K562 (cell line): ENCODE results near the gene CCDC92. TPM values are rescaled to one million over a fixed set of nuclear protein-coding genes. Genes with fewer than 3 reads are reported as not detected.

ENCODE experiments used
- ATAC-seq: fragments of 200-7000 bp; cut with Tn5 transposase; 3 replicates; pipeline ENCODE4 v1.9.1; 2020; ENCODE audit warnings: moderate library complexity
- BruUV-seq: library from RNA; stranded (reverse); fragments of 400-500 nt; replicated peaks from 2 replicates; lab custom pipeline; 2021; lab: Mats Ljungman, UMichigan
- CTCF ChIA-PET: fragments of 300-600 bp; formaldehyde crosslinking; extraction: SDS; loops from one replicate; lab custom pipeline; 2021; ENCODE audit warnings: low intra/inter-chr PET ratio; lab: Yijun Ruan, JAX
- POLR2A ChIA-PET: fragments of 300-600, 350-650 bp; sonication (Branson Sonifier 250); formaldehyde crosslinking; extraction: SDS; loops from one replicate; lab custom pipeline; 2021; ENCODE audit warnings: antibody characterized with exemption, inconsistent platforms; lab: Yijun Ruan, JAX
- DNase-seq, 4 experiments: peaks; one replicate each; pipeline versions ENCODE4 v3.0.0 to v3.0.0-alpha.2; 2011 to 2018; ENCODE audit warnings: low spot score in 3 of 4, mixed read lengths in 3 of 4; ENCODE audit errors: extremely low read depth in 1 of 4
- FAIRE-seq: peaks from 2 replicates; lab custom pipeline; 2011; peaks lifted over from hg19 to GRCh38; lab: Jason Lieb, UNC
- H2AFZ ChIP-seq: 2 replicates; pipeline ENCODE4 v1.6.0; 2011; ENCODE audit warnings: low read depth, low read length, control low read depth, inconsistent platforms
- H3K27ac ChIP-seq: fragments of 200-600 bp; 3 replicates; pipeline ENCODE4 v1.8.0; 2011; ENCODE audit warnings: low read depth, mild to moderate bottlenecking, control low read depth, inconsistent platforms, low read length, moderate library complexity, mixed read lengths; ENCODE audit errors: extremely low read depth
- H3K27me3 ChIP-seq, 2 experiments: fragments of 300-600 bp in 1 of 2; 2 replicates in 1 of 2; 3 replicates in 1 of 2; pipeline versions ENCODE4 v1.6.0 to v1.8.0; 2011; ENCODE audit warnings: inconsistent platforms in 2 of 2, low read length in 2 of 2, mild to moderate bottlenecking in 1 of 2, mixed read lengths in 1 of 2, moderate library complexity in 1 of 2; ENCODE audit not compliant: control insufficient read depth in 2 of 2, insufficient read depth in 2 of 2
- H3K36me3 ChIP-seq: fragments of 300-600 bp; 3 replicates; pipeline ENCODE4 v1.8.0; 2011; ENCODE audit warnings: mild to moderate bottlenecking, low read length, inconsistent platforms; ENCODE audit not compliant: control insufficient read depth, insufficient read depth
- H3K4me1 ChIP-seq, 2 experiments: fragments of 200-600 bp in 1 of 2; replicated peaks in 1 of 2; 2 replicates in 1 of 2; 3 replicates in 1 of 2; pipeline versions ENCODE4 v1.5.1 to v1.8.0; 2011; ENCODE audit warnings: inconsistent platforms in 2 of 2, low read length in 2 of 2, mild to moderate bottlenecking in 1 of 2, mixed read lengths in 1 of 2, moderate library complexity in 1 of 2; ENCODE audit not compliant: control insufficient read depth in 2 of 2, insufficient read depth in 2 of 2
- H3K4me2 ChIP-seq: 2 replicates; pipeline ENCODE4 v1.6.1; 2011; ENCODE audit warnings: low read length, control low read depth, inconsistent platforms, mixed read lengths; ENCODE audit not compliant: insufficient read depth
- H3K4me3 ChIP-seq: fragments of 200-600 bp; sonication (generic), shearing (Covaris generic); 2 replicates; pipeline ENCODE4 v1.5.1; 2016; ENCODE audit warnings: control low read depth, inconsistent platforms
- H3K79me2 ChIP-seq: fragments of 200-600 bp; 3 replicates; pipeline ENCODE4 v1.8.0; 2011; ENCODE audit warnings: low read length, inconsistent platforms; ENCODE audit not compliant: control insufficient read depth, insufficient read depth
- H3K9ac ChIP-seq, 2 experiments: 2 replicates each; pipeline versions ENCODE4 v1.6.0 to v1.6.1; 2011; ENCODE audit warnings: low read depth in 2 of 2, low read length in 2 of 2, control low read depth in 1 of 2, inconsistent platforms in 1 of 2, mild to moderate bottlenecking in 1 of 2, mixed read lengths in 1 of 2; ENCODE audit not compliant: insufficient read depth in 1 of 2
- H3K9me1 ChIP-seq: one replicate; pipeline ENCODE4 v1.6.0; 2011; ENCODE audit warnings: inconsistent platforms, mild to moderate bottlenecking, low read length, moderate library complexity; ENCODE audit not compliant: control insufficient read depth, insufficient read depth
- H3K9me3 ChIP-seq: replicated peaks from 2 replicates; pipeline ENCODE4 v1.5.1; 2011; ENCODE audit warnings: low read depth, low read length, inconsistent platforms; ENCODE audit not compliant: control insufficient read depth, insufficient read depth
- H4K20me1 ChIP-seq: replicated peaks from 2 replicates; pipeline ENCODE4 v1.6.1; 2011; ENCODE audit warnings: low read length, inconsistent platforms, mixed read lengths; ENCODE audit not compliant: control insufficient read depth, insufficient read depth
- CTBP1 ChIP-seq: fragments of 450-650 bp; IDR thresholded peaks from 2 replicates; pipeline ENCODE4 v1.6.1; 2016; ENCODE audit warnings: borderline replicate concordance
- NFIC ChIP-seq: fragments of 450-650 bp; IDR thresholded peaks from 2 replicates; pipeline ENCODE4 v1.6.1; 2017; ENCODE audit warnings: mild to moderate bottlenecking, inconsistent platforms
- WGBS: fragments of 100-300 bp; shearing (Covaris generic); methylation state at CpG from one replicate; pipeline ENCODE4 v1.1.6; 2016; ENCODE audit warnings: low coverage, mixed read lengths; ENCODE audit not compliant: insufficient coverage; ENCODE audit errors: missing lambda C conversion rate; 5-methylcytosine and 5-hydroxymethylcytosine counted together
- in situ Hi-C: fragments of 300-500 bp; cut with MboI; formaldehyde crosslinking; loops from 4 replicates; pipeline ENCODE4 v1.15.0; 2018; ENCODE audit warnings: inconsistent platforms, mixed read lengths
- intact Hi-C: fragments of 100-400 bp; cut with micrococcal nuclease; formaldehyde crosslinking; loops from 2 replicates; pipeline ENCODE4 v1.14.2; 2022
- polyA plus RNA-seq, 8 experiments: library from polyadenylated mRNA; depleted of rRNA in 4 of 8; stranded (reverse) in 5 of 8; unstranded in 3 of 8; fragments of >200 nt; fragmentation: Nextera tagmentation in 2 of 8; fragmentation: Illumina TruSeq in 1 of 8; extraction: Ambion mirVana in 2 of 8; extraction: Trizol in 1 of 8; gene quantifications; 2 replicates each; pipeline versions ENCODE4 v1.2.1 to v1.2.3, GENCODE V29; 2011 to 2014; ENCODE audit warnings: inconsistent platforms in 1 of 8, missing spikeins in 1 of 8
- total RNA-seq, 7 experiments: library from RNA; depleted of rRNA in 6 of 7; stranded (reverse); fragments of >200 nt in 6 of 7; fragmentation: Illumina TruSeq in 2 of 7; extraction: Trizol in 2 of 7; gene quantifications; 2 replicates each; pipeline versions ENCODE4 v1.2.1 to v1.2.3, GENCODE V29; 2011 to 2021; ENCODE audit warnings: low replicate concordance in 1 of 7
- TF ChIP-seq, protein P1 (sequence below): fragments of 450-650 bp; formaldehyde crosslinking; IDR thresholded peaks from 2 replicates; pipeline ENCODE4 v1.4.0; 2022; ENCODE audit warnings: missing genetic modification characterization

CCDC92 gene
- total and polyA plus RNA-seq, 9 of the 15 experiments (the other 6 are each of a cell fraction or from before 2014, with no cell fraction given) = 0.27 to 5.9 (median 2.1) TPM

DNA sequence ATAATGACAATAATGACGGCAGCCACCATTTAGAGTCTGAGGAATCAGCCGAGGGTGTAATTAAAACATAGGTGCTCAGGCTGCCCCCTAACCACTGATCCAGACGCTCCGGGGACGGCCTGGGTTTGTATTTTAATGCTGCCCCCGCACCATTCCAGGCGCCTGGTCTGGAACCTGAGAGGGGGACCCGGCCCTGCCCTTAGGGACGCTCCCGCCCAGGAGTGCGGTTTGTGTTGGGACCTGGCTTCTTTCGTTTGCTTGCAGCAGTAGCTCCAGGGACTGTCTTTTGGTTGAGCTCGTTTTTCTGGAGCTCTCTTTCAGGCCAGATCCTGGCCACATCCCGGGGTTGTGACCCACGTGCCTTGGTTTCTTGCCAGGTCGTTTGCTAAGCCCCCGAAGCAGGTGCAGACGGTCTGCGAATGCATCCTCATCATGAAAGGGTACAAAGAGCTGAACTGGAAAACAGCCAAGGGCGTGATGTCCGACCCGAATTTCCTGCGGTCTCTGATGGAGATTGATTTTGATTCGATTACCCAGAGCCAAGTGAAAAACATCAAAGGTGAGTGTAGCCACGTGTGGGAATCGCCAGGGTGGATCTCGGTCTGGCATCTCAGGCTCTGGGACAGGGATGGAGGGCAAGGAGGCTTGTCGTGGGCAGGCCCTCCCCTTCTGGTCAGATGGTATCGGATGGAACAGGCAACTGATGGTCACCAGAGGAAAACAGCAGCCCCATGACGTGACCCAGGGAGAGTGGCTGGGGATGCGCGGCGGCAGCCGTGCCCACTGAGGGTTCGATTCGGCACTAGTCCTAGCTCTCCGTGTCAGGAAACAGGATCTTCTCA is 63.5 kb downstream of the CCDC92 start:
- Histone ChIP-seq H3K9me1 (no peaks in the 10 kb centered on the region), H3K4me1 (peaks cover 0 to under 1% of the 10 kb centered on the region in 2 experiments; a peak in 2 of 5 replicates), H3K27ac (no peak overlapping the region), H3K4me3 (no peak overlapping the region), H3K9me3 (no peaks in the 10 kb centered on the region), H2AFZ (no peak overlapping the region), H3K36me3 (no peaks in the 10 kb centered on the region), H4K20me1 (peaks cover 6% of the 10 kb centered on the region; the same call in 1 of the 2 replicates), H3K79me2 (no peaks in the 10 kb centered on the region), H3K9ac (peak overlapping the region in 1 of 2 experiments; percentile 44; a peak in 1 of 4 replicates), H3K4me2 (no peak overlapping the region), H3K27me3 (peaks cover 24 to 35% of the 10 kb centered on the region in 2 experiments; a peak in 4 of 5 replicates)
- POLR2A ChIA-PET = interaction anchor here (0.5 to 2.7 kb wide), 2 partner anchors 10 to 111 kb away, joined by 5 to 10 read pairs; no protein-coding TSS in a partner anchor
- WGBS = 5% methylated on average over 36 of the region's 37 CpGs
- TF ChIP-seq, protein P1, sequence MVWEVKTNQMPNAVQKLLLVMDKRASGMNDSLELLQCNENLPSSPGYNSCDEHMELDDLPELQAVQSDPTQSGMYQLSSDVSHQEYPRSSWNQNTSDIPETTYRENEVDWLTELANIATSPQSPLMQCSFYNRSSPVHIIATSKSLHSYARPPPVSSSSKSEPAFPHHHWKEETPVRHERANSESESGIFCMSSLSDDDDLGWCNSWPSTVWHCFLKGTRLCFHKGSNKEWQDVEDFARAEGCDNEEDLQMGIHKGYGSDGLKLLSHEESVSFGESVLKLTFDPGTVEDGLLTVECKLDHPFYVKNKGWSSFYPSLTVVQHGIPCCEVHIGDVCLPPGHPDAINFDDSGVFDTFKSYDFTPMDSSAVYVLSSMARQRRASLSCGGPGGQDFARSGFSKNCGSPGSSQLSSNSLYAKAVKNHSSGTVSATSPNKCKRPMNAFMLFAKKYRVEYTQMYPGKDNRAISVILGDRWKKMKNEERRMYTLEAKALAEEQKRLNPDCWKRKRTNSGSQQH (CRISPR knock-in tag) = no peak
- TF ChIP-seq NFIC (peak; percentile 49), CTBP1 (0 out of 2 replicates have a peak, but pooled peaks have one; percentile 8)
- ATAC-seq (peak; percentile 10; the same call in 1 of the 3 replicates), FAIRE-seq (no peak), DNase-seq (no peak)
- in situ Hi-C loops = no loop called here
- BruUV-seq = no TSS peak
- intact Hi-C loops = loop anchor here (5.0 kb wide), 1 partner anchor 73 kb away; no protein-coding TSS in a partner anchor
- CTCF ChIA-PET = no interaction called here
